Measurements from ENCODE around the gene CACNA1I. TPM values are rescaled to one million over a fixed set of nuclear protein-coding genes. Genes with fewer than 3 reads are reported as not detected.

CACNA1I gene
- total and polyA plus RNA-seq, 2 experiments from 2014 or later: 0.17 to 0.21 TPM

DNA sequence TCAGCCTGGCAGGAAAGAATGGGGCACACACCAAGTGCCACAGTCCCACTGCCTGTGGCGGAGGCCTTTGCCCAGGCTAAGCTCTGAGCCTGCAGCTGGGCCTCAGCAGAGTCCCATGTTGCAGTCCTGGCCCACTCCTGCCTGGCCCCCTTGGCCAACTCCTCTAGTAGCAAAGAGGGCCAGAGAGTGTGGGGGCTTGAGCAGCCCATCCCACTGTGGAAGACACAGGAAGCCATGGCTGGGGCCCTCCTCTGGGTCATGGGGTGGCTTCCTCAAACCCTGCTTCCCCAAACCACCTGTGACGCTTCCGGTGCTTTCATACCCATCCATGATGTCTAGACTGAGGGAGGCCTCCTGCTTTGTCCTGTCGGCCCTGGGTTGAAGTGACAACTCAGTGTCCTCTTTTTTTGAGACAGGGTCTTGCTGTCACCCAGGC lies 43.8 kb upstream of the CACNA1I start:
- 79% methylated on average over 4 of the region's 4 CpGs for WGBS (ENCODE audit: low lambda C conversion rate, missing lambda C conversion rate)
- TF ChIP-seq EZH2 (IDR thresholded peaks at IDR 0.05; ENCODE audit: borderline replicate concordance) (no peak), EZH2phosphoT487 (IDR thresholded peaks at IDR 0.05; ENCODE audit: low read depth, severe bottlenecking, unreplicated experiment) (no peak)
- TF ChIP-seq, protein P1, sequence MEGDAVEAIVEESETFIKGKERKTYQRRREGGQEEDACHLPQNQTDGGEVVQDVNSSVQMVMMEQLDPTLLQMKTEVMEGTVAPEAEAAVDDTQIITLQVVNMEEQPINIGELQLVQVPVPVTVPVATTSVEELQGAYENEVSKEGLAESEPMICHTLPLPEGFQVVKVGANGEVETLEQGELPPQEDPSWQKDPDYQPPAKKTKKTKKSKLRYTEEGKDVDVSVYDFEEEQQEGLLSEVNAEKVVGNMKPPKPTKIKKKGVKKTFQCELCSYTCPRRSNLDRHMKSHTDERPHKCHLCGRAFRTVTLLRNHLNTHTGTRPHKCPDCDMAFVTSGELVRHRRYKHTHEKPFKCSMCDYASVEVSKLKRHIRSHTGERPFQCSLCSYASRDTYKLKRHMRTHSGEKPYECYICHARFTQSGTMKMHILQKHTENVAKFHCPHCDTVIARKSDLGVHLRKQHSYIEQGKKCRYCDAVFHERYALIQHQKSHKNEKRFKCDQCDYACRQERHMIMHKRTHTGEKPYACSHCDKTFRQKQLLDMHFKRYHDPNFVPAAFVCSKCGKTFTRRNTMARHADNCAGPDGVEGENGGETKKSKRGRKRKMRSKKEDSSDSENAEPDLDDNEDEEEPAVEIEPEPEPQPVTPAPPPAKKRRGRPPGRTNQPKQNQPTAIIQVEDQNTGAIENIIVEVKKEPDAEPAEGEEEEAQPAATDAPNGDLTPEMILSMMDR (IDR thresholded peaks at IDR 0.05; ENCODE audit: poor library complexity): no peak
- peaks cover 9% of the 10 kb centered on the region for H3K36me3 ChIP-seq (replicated peaks; ENCODE audit: insufficient read depth, low read depth)
- H4K20me1 ChIP-seq (ENCODE audit: insufficient read depth, poor library complexity, severe bottlenecking): peaks cover 72% of the 10 kb centered on the region
- H3K9me3 ChIP-seq (ENCODE audit: low read depth): no peaks in the 10 kb centered on the region
- DNase-seq (ENCODE audit: low spot score): no peak
- no peak overlapping the region for H2AFZ ChIP-seq
- peak overlapping the region; percentile 27 for H3K27ac ChIP-seq
- H3K79me2 ChIP-seq: peaks cover 66% of the 10 kb centered on the region
- no peak overlapping the region for H3K4me3 ChIP-seq
- H3K27me3 ChIP-seq: no peaks in the 10 kb centered on the region
- no peak overlapping the region for H3K4me2 ChIP-seq
- peaks cover 44% of the 10 kb centered on the region for H3K4me1 ChIP-seq (ENCODE audit: insufficient read depth)
- no peaks in the 10 kb centered on the region for H3K9me2 ChIP-seq (replicated peaks; ENCODE audit: insufficient read depth)

DNA sequence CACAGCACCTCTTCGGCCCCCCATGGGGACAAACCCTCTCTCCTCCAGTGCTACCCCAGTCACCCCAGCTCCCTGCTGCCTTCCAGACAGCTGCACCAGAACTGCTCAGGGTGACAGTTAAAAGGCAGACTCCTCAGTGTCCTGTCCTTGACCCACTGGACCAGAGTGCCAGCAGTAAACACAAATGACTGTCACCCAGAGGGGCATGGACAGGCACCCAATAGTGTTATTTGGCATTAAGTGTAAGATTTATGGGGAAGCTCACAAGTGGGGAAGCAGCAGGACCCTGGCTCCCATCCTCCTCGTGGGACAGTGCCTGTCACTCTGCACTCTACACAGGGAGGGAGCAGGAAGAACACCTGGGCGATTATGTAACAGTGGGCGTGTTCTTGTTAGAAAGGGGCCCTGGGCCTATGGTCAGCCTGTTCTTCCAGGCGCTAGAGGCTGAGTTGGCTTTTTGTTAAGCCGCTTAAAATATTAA lies 43.0 kb upstream of the CACNA1I start:
- Histone ChIP-seq H3K4me3 (no peak overlapping the region), H4K20me1 (ENCODE audit: insufficient read depth, poor library complexity, severe bottlenecking) (peaks cover 64% of the 10 kb centered on the region), H3K36me3 (replicated peaks; ENCODE audit: insufficient read depth, low read depth) (peaks cover 3% of the 10 kb centered on the region), H2AFZ (no peak overlapping the region), H3K4me1 (ENCODE audit: insufficient read depth) (peaks cover 41% of the 10 kb centered on the region), H3K4me2 (peak overlapping the region; percentile 18), H3K27me3 (no peaks in the 10 kb centered on the region), H3K9me3 (ENCODE audit: low read depth) (no peaks in the 10 kb centered on the region), H3K79me2 (peaks cover 65% of the 10 kb centered on the region), H3K9me2 (replicated peaks; ENCODE audit: insufficient read depth) (no peaks in the 10 kb centered on the region), H3K27ac (peak overlapping the region; percentile 73)
- WGBS (ENCODE audit: low lambda C conversion rate, missing lambda C conversion rate): 50% methylated on average over 6 of the region's 6 CpGs
- peak; percentile 81 for DNase-seq (ENCODE audit: low spot score)
- TF ChIP-seq EZH2 (IDR thresholded peaks at IDR 0.05; ENCODE audit: borderline replicate concordance): no peak
- TF ChIP-seq, protein P1 (IDR thresholded peaks at IDR 0.05; ENCODE audit: poor library complexity): no peak
- no peak for TF ChIP-seq EZH2phosphoT487 (IDR thresholded peaks at IDR 0.05; ENCODE audit: low read depth, severe bottlenecking, unreplicated experiment)

DNA sequence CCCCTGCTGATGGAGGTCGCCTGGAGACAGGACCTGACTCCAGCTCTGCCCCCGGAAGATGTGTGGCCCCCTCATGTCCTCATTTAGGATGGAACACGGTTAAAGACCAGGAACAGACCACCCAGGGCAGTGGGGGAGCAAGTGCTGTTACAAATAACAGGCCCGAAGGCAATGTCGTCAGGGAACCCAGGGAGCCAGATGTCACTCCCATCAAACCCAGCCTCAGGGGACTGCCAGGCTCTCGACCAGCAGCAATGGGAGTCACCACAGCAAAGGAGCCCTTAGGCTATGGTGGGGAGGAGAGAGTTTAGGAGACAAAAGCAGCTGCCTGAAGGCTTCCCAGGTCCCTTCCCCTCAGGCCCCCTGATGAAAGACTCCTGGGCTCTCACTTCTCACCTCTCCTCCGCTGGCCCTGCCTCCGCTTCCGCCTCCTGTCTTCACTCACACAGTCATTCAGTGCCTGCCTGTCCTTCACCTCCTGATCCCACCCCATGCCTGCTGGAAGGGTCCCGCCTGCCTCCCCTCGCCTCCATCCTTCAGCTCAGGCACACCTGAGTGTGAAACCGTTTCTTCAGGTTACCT lies 42.4 kb upstream of the CACNA1I start:
- peaks cover 57% of the 10 kb centered on the region for H4K20me1 ChIP-seq (ENCODE audit: insufficient read depth, poor library complexity, severe bottlenecking)
- peak overlapping the region; percentile 73 for H3K27ac ChIP-seq
- TF ChIP-seq EZH2phosphoT487 (IDR thresholded peaks at IDR 0.05; ENCODE audit: low read depth, severe bottlenecking, unreplicated experiment) (no peak), EZH2 (IDR thresholded peaks at IDR 0.05; ENCODE audit: borderline replicate concordance) (no peak)
- TF ChIP-seq, protein P1 (IDR thresholded peaks at IDR 0.05; ENCODE audit: poor library complexity): no peak
- no peak for DNase-seq (ENCODE audit: low spot score)
- H3K9me2 ChIP-seq (replicated peaks; ENCODE audit: insufficient read depth): no peaks in the 10 kb centered on the region
- peak overlapping the region; percentile 69 for H3K4me2 ChIP-seq
- no peaks in the 10 kb centered on the region for H3K27me3 ChIP-seq
- WGBS (ENCODE audit: low lambda C conversion rate, missing lambda C conversion rate): 73% methylated on average over 12 of the region's 12 CpGs
- H3K36me3 ChIP-seq (replicated peaks; ENCODE audit: insufficient read depth, low read depth): no peaks in the 10 kb centered on the region
- peaks cover 58% of the 10 kb centered on the region for H3K79me2 ChIP-seq
- H2AFZ ChIP-seq: no peak overlapping the region
- H3K4me1 ChIP-seq (ENCODE audit: insufficient read depth): peaks cover 35% of the 10 kb centered on the region
- no peaks in the 10 kb centered on the region for H3K9me3 ChIP-seq (ENCODE audit: low read depth)
- no peak overlapping the region for H3K4me3 ChIP-seq
